Epithelial cell of proximal tubule (primary cell): ENCODE results near the gene BASP1. TPM values are rescaled to one million over a fixed set of nuclear protein-coding genes. Genes with fewer than 3 reads are reported as not detected.
A peak's percentile ranks its signal among the peaks of the same experiment; 100 is the strongest.

Source experiments
- DNase-seq: peaks from one replicate; pipeline ENCODE4 v3.0.0-alpha.2; 2011; ENCODE audit warnings: low read depth
- H3K4me3 ChIP-seq: 2 replicates; pipeline ENCODE4 v1.5.1; 2011; ENCODE audit warnings: low read depth, mild to moderate bottlenecking, low read length
- CTCF ChIP-seq: conservative IDR thresholded peaks from 2 replicates; pipeline ENCODE4 v1.5.1; 2012; ENCODE audit warnings: low read depth, mild to moderate bottlenecking, low read length
- total RNA-seq: library from RNA; depleted of rRNA; stranded (reverse); fragments of >200 nt; gene quantifications from 2 replicates; pipeline ENCODE4 v1.2.3, GENCODE V29; 2015

BASP1 gene
- 106 and 135 TPM in 2 replicates for total RNA-seq

GRCh38 chr5:17217493-17218352 lies at the start of gene BASP1:
TSS of gene BASP1 (plus strand) at chr5:17217631. CDS start at chr5:17275217, 57,586 bp downstream.
- TF ChIP-seq CTCF = no peak
- no peak for DNase-seq
- peak within 1 kb of the TSS; percentile 91 for H3K4me3 ChIP-seq

GRCh38 chr5:17169507-17169906 lies 47.9 kb upstream of the BASP1 start:
- DNase-seq = no peak
- H3K4me3 ChIP-seq = no peak overlapping the region
- no peak for TF ChIP-seq CTCF

- no peak overlapping the region for H3K4me3 ChIP-seq
These were observed 44.6 kb upstream of the BASP1 start for GRCh38 chr5:17172791-17173190.

GRCh38 chr5:17174965-17175364 lies 42.5 kb upstream of the BASP1 start:
- H3K4me3 ChIP-seq = no peak overlapping the region
- TF ChIP-seq CTCF = no peak
- no peak for DNase-seq

More at GRCh38 chr5:17172791-17173190, 44.6 kb upstream of the BASP1 start:
- TF ChIP-seq CTCF = no peak
- no peak for DNase-seq

GRCh38 chr5:17177501-17178372 lies 39.7 kb upstream of the BASP1 start:
- no peak for TF ChIP-seq CTCF
- H3K4me3 ChIP-seq = no peak overlapping the region
- no peak for DNase-seq

- no peak for TF ChIP-seq CTCF
- H3K4me3 ChIP-seq = no peak overlapping the region
- DNase-seq = no peak
These were observed 39.1 kb upstream of the BASP1 start for GRCh38 chr5:17178373-17178675.
